HG03432 (cell line): Measurements from ENCODE around the gene NSMF.
"Not testable (repeated sequence)": the region's sequence is repeated elsewhere in the genome, so short reads cannot be mapped to it uniquely, and the experiment has no call there.

Experiments used
- ATAC-seq: cut with Tn5 transposase; IDR thresholded peaks from one replicate; pipeline ENCODE4 v1.9.1; 2021; ENCODE audit warnings: mild to moderate bottlenecking, moderate library complexity; ENCODE audit not compliant: unreplicated experiment

NSMF gene

GRCh38 chr9:137477778-137478612 lies 18.9 kb upstream of the NSMF start:
- no peak for ATAC-seq

- no peak for ATAC-seq
Observed at GRCh38 chr9:137476856-137477255, 17.7 kb upstream of the NSMF start.

GRCh38 chr9:137475666-137476065 lies 16.5 kb upstream of the NSMF start:
- ATAC-seq, result no peak

GRCh38 chr9:137474271-137474670 lies 15.1 kb upstream of the NSMF start:
- ATAC-seq, result no peak

- no peak for ATAC-seq
Observed at GRCh38 chr9:137470785-137471184, 11.7 kb upstream of the NSMF start.

GRCh38 chr9:137467896-137468295 lies 8.8 kb upstream of the NSMF start:
- ATAC-seq, result no peak

- no peak for ATAC-seq
Observed at GRCh38 chr9:137467161-137467581, 8.0 kb upstream of the NSMF start.

GRCh38 chr9:137466389-137467085 lies 7.4 kb upstream of the NSMF start:
- ATAC-seq, result not testable (repeated sequence)

- ATAC-seq, result no peak
Observed at GRCh38 chr9:137465720-137466388, 6.7 kb upstream of the NSMF start.

- ATAC-seq, result no peak
Observed at GRCh38 chr9:137465000-137465719, 6.0 kb upstream of the NSMF start.

GRCh38 chr9:137464291-137464999 lies 5.3 kb upstream of the NSMF start:
- ATAC-seq, result no peak

- no peak for ATAC-seq
Observed at GRCh38 chr9:137463931-137464290, 4.8 kb upstream of the NSMF start.

- no peak for ATAC-seq
Observed at GRCh38 chr9:137462986-137463930, 4.1 kb upstream of the NSMF start.

- no peak for ATAC-seq
Observed at GRCh38 chr9:137462396-137462985, 3.4 kb upstream of the NSMF start.

- ATAC-seq, result peak; percentile 42
Observed at GRCh38 chr9:137461663-137462395, 2.7 kb upstream of the NSMF start.

GRCh38 chr9:137461316-137461662 lies 2.2 kb upstream of the NSMF start:
- ATAC-seq, result no peak

- ATAC-seq, result no peak
Observed at GRCh38 chr9:137460363-137461315, 1.5 kb upstream of the NSMF start.
